ENCODE results near the gene PLLP.

PLLP gene, protein sequence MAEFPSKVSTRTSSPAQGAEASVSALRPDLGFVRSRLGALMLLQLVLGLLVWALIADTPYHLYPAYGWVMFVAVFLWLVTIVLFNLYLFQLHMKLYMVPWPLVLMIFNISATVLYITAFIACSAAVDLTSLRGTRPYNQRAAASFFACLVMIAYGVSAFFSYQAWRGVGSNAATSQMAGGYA

DNA sequence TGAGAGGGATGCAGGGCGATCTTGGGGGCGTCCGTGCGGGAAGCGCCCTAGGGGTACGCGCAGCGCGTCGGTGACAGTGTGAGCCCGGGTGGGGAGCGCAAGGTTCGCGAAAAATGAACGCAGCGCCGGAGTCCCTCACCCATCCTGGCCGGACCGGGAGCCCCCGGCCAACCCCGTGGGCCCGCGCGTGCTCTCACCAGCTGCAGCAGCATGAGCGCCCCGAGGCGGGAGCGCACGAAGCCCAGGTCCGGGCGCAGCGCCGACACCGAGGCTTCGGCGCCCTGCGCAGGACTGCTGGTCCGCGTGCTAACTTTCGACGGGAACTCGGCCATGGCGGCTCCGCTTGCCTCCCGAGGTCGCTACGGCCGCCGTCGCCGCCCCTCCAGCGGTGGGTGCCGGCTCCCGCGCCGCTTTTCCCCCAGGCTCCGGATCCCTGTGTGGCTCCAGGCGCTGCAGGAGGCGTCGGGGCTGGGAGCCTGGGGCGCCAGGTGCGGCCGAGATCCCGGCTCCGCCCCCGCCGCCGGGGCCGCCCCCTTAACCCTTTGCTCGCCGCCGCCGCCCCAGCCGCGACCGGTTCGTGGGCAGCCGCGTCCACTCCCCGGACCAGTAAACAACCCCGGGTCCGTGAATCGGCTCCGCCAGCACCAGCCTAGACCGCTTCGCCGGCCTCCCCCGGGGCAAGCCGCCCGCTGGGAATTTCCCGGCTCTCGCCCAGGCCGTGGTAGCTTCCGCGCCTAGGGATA is at the start of gene PLLP:
TSS of gene PLLP (minus strand) at position 464 of the 743 bp plus-strand sequence. CDS start at position 332, 132 bp downstream.
- DNase-seq (ENCODE audit: low spot score): no peak

DNA sequence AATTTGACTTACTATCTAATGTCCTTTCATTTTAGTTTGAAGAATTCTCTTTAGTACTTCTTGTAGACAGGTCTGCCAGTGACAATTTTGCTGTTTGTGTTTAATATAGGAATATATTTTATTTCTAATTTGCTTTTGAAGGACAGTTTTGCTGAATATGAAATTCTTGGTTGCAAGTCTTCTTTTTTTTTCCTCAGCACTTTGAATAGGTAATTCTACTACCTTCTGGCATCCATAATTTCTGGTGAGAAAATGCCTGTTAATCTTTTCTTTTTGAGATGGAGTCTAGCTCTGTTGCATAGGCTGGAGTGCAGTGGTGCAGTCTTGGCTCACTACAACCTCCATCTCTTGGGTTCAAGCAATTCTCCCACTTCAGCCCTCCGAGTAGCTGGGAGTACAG is 48.9 kb upstream of the PLLP start:
- no peak for DNase-seq (ENCODE audit: low spot score)

DNA sequence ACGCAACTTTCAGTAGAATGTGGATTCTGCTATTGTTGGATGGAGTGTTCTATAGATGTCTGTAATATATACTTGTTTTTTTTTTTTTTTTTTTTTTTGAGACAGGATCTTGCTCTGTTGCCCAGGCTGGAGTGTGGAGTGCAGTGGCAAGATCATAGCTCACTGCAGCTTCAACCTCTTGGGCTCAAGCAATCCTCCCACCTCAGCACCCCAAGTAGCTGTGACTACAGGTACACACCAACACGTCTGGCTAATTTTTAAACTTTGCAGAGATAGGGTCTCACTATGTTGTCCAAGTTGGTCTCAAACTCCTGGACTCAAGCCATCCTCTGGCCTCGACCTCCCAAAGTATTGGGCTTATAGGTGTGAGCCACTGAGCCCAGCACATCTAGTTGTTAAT is 46.9 kb upstream of the PLLP start:
- DNase-seq (ENCODE audit: low spot score): no peak

DNA sequence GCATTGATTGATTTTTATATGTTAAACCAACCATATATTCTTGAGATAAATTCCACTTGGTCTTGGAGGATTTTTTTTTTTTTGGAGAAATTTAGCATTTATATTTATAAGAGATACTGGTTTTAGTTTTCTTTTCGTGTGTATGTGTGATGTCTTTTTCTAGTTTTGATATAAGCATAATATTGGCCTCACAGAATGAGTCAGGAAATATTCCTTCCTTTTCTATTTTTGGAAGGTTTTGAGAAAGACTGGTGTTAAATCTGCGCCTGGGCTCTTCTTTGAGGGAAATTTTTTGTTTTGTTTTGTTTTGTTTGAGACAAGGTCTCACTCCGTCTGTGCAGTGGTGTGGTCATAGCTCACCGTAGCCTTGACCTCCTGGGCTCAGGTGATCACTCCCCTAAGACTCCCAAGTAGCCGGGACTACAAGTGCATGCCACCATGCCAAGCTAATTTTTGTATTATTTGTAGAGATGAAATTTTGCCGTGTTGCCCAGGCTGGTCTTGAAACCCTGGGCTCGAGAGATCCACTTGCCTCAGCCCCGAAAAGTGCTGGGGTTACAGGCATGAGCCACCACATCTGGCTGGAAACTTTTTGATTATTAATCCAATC is 45.4 kb upstream of the PLLP start:
- no peak for DNase-seq (ENCODE audit: low spot score)

DNA sequence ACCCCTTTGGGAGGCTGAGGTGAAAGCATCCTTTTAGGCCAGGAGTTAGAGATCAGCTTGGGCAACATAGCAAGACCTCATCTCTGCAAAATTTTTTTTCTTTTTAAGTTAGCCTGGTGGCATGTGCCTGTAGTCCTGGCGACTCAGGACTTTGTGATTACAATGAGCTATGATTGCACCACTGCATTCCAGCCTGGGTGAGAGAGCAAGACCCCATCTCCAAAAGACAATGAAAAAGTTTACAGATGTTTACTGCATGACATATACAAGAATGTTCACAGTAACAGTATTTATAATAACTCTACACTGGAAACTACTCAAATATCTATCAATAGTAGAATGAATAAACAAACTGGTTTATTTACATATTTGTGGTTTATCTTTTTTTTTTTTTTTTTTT is 41.0 kb upstream of the PLLP start:
- DNase-seq (ENCODE audit: low spot score): no peak

DNA sequence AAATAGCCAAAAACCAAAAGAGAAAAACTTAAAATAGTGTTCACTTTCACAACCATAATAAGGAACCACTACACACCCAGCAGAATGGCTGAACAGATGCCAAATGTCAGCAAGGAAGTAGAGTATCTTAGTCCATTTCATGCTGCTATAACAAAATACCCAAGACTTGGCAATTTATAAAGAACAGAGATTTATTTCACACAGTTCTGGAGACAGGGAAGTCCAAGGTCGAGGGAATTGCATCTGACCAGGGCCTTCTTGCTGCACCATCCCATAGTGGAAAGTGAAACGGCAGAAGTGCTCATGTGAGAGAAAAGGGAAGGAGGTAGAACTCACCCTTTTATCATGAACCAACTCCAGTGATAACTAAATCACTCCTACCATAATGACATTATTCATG is 40.3 kb upstream of the PLLP start:
- DNase-seq (ENCODE audit: low spot score): no peak

DNA sequence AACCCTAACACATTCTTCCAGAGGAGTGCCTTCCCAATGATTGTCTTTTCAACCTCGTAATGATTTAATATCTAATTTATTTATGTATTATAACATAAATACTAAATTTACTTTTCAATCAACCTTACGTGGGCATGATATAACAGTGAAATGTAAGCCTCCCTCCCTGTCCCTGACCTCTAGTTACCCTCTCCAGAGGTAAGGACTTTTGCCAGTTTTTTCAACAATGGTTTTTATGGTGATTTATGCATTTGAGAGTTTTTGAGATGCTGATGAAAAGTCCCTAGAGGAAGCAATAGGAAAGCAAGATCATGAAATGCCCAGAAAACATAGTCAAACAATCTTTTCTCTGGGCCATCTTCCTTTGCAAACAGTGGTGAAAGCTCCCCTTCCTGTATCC is 35.2 kb upstream of the PLLP start:
- no peak for DNase-seq (ENCODE audit: low spot score)

DNA sequence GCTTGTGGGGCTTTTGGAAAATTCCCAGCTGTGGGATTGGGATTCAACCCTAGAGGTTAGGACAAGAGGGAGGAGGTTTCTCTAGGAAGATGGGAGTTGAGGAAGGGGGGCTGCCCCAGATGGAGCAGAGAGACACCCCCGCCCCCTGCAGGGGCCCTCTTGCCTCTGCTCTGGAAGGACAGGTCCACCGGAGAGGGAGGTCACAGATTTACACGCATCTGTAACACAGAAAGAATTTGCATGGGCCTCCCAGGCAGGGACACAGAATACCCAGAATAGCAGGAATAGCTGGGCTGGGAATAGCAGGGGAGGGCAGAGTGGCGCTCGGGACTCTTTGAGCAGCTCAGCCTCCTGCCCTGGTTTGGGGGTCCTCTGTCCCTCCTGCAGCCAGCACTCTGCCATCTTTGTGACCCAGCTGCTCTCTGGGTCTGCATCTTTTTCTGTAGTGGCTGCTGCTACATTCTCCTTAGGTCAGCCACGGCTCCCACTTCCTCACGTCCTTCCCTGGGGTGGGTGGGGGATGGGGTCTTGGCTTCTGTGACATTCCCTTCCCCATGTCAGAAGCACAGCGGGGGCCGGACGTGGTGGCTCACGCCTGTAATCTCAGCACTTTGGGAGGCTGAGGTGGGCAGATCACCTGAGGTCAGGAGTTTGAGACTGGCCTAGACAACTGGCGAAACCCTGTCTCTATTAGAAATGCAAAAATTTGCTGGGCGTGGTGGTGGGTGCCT is 33.9 kb upstream of the PLLP start:
- DNase-seq (ENCODE audit: low spot score): no peak

DNA sequence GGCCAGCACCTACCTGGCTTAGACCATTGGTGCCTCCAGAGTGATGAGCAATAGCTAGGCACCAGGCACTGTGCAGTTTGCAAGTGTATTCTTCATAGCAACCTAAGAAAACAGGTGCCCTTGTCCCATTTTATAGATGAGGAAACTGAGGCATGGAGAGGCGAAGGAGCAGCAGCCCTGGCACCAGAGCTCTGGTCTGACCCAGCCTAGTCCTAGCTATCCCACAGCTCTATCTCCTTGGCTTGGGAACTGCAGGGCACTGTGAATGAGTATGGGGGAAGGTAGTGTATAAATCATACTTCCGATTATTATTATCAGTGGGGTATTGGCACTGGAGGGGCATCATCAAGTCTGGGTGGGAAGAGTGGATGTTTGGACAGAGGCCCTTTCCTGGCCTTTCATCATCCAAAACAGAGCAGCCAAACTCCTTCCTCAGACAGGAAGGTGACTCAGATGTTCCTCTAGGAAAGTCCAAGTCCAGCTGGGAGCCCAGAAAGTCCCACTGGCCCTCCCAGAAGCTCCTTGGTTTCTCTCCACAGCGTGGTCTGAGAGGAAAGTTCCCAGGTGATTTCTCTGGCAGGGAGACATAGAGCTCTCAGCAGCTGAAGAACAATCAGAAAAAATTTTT is 32.0 kb upstream of the PLLP start:
- no peak for DNase-seq (ENCODE audit: low spot score)

DNA sequence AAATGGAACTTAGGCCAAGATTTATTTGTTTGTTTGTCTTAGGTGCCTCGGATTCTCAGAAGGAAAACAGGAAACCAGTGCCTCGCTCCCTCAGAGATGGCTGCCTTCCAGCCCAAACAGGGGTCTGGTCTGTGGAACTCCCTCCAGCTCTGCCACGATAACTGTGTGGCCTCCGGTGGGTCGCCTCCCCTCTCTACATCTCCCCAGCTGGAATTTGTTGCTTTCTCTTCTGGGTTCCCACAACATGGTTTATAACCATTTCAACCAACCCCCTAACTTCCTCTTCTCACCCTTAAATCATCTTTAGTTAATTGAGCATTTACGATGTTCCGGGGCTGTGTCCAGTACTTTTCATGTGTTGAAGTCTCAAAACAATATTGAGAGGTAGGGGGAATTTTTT is 30.9 kb upstream of the PLLP start:
- DNase-seq (ENCODE audit: low spot score): no peak

DNA sequence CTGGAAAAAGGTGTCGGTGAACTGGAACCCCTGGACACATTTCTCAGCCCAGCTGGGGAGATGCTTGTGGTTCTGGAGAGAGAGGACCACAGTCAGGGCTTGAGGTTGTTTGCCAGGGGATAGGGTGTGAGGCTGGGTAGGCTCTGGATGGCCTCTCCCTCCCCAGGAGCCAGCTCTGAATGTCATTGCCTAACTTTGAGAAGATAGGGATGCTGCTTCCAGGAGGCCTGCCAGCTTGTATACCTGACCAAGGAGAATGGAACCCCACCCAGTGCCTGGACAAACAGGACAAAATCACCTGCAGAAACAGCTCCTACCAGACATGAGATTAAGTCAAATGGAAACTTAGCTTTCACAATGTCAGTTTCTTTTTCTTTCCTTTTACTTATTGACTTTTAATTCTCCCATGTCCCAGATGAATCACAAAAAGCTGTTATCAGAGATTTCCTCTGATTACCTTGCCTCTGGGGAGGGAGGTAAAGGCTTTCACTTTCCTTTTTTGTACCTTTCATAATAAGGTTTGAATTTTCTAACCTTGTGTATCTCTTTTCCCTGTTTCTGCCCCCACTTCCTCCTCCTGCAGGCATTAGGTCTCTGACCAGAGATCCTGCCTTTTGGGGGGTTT is 29.8 kb upstream of the PLLP start:
- no peak for DNase-seq (ENCODE audit: low spot score)

DNA sequence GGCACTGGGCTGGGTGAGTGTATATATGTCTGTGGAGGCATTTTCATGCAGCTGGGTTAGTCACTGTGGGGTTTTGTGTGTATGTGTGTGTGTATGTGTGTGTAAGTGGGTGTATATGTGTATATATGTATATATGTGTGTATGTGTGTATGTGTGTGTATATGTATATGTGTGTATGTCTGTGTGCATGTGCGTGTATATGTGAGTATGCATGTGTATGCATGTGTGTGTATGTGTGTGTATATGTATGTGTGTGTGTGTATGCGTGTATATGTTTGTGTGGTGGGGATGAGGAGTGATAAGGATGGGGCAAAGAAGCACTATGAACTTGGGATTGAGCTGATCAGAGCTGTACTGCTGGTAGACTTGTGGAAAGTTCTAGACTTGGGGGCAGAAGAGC is 29.0 kb upstream of the PLLP start:
- no peak for DNase-seq (ENCODE audit: low spot score)

DNA sequence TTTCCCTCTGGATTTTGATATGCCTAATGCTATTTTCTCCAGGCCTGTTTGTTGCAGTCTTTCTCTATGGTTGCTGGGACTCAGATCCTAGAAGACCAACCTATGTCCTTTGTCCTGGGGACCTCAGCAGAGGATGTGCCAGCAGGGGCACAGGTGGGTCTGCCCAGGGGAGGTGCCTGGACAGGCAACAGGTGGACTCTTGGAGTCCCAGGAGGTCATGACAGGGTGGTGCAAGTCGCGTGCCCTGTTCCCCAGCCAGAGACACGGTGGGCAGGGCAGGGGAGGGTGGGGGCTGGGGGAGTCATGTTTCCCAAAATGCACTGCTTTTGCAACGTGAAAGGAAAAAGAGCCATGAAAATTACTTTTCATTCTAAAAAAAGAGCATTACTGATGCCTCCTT is 26.3 kb upstream of the PLLP start:
- DNase-seq (ENCODE audit: low spot score): no peak

DNA sequence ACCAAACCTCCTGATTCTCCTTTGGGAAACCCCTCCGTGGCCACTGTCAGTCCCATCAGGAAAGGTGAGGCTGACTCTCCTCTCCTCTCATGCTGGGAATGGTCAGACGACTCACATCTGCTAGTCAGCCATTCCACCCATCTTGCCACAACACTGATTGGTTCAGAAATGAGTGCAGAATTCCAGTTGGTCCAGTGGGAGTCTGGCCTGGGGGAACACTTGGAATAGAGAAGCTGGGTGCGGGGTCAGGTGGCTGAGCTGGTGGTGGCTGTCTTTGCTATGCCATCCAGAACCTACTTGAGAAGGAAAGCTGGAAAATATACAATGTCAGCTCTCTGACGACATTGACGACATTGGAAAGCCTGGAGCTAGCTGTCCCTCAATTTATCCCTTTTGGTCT is 23.6 kb upstream of the PLLP start:
- DNase-seq (ENCODE audit: low spot score): no peak

DNA sequence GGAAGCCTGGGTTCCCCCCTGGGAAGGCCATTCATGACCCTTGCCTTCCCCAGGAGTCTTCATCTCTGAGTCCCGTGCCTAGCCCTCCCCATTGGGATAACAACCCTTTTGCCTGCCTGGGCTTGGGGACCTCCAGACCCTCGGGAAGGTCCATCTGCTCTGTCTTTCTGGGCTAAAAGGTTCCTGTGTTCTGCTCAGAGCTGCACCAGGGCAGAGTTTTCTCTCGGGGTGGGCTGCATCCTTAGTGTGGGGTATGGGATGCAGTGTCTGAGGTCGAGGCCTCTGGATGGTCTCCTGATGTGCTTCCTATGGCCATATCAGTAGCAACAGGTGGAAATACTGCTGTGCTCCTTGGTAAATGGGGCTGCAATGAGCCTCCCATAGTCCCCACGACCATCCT is 22.9 kb upstream of the PLLP start:
- no peak for DNase-seq (ENCODE audit: low spot score)

DNA sequence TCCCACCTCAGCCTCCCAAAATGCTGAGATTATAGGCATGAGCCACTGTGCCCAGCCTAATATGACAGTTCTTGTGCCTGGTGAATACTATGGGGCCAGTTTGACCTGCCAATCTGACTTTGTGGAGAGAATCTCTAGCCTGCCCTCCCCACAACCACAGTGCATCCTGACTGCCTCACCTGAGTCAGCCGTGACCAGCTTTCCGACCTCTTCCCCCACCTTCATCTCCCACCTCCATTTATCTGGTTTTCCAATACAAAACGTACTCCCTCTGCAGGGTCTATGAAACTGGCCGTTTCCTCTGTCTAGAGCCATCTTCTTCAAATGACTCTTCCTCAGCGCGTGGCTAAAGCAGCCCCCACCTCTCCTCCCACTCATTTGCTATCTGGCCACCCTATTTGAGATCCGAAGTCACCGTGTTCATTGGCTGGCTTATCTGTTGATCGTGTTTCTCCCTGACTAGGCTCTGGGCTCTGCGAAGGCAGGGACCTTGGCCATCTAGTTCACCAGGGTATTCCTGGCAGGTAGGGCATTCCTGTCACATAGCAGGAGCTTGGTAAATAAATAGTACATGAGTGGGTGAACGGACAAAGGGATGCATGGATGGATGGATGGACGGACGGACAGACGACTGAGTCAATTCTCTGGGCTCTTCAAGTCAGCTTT is 22.3 kb upstream of the PLLP start:
- no peak for DNase-seq (ENCODE audit: low spot score)

DNA sequence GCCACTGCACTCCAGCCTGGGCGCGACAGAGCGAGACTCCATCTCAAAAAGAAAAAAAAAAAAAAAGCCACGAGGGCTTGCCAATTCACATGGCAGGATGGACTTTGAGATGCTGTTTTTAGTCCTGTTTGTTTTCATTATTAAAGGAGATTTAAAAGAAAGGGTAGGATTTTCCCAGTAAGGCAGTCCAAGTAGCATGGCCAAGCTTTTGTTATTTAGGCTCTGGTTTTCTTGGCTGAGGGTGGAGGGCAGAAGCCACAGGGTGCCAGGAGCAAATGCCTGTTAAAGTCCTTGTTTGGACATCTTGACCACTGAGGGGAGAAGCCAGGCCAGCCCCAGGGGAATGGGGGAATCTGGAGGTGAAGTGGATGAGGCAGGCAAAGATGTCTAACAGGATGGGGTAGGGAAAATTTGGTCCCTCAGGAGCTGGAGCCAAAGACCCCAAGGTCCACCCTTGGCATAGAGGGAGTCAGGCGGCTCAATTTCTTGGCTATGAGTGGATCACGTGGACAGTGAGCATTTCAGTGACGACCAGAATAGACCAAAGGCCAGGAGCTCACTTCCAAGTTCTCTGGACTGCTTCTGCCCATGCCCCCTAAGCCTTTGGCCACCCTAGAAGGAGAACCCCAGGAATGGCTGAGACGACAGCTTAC is 20.8 kb upstream of the PLLP start:
- no peak for DNase-seq (ENCODE audit: low spot score)

DNA sequence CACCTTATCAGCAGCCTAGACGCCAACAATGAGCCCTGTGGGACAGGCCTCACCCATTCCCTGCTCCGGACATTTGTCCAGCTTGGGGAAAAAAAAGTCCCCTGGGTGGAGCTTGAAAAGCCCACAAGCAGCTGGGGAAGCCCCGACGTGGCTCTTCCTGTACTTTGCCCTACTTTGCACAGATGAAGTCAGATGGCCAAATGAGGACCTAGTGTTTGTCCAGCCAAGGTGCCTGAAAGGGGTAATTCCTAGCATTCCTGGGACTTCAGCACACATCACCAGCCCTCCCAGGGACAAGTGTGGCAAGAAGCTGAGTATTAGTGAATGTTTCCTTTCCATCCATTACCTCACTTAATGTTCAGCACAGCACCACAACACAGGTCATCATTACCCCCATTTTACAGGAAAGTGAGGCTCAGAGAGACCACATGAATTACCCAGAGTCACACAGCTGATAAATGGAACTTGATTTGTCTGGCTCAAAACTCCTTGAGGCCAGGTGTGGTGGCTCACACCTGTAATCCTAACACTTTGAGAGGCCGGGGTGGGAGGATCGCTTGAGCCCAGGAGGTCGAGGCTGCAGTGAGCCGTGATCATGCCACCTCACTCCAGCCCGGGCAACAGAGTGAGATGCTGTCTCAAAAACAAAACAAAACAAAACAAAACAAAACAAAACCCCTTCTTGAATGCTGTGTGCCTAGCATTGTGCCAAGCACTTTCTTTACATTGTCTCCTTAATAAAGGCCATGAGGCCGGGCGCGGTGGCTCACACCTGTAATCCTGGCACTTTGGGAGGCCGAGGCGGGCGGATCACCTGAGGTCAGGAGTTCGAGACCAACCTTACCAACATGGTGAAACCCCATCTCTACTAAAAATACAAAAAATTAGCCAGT is 19.9 kb upstream of the PLLP start:
- no peak for DNase-seq (ENCODE audit: low spot score)

DNA sequence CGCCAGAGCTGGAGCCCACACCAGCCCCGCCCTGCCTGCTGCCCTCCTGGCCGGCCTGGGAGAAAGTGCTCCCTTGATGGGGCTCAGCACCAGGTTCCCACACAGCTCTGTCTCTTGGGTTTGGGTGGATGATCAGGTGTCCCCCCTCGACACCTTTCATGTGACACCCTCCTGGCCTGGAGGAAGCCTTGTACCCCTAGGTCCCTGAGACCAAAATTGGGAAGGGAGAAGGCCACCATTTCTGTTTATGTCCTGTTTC is 19.4 kb upstream of the PLLP start:
- DNase-seq (ENCODE audit: low spot score): no peak

Data from CD4-positive, alpha-beta T cell treated with Interleukin-2 at 100 ng/mL for 4 hours (primary cell).